Lung microvascular endothelial cell (primary cell): Measurements from ENCODE around the gene KLK15. TPM values are rescaled to one million over a fixed set of nuclear protein-coding genes. Genes with fewer than 3 reads are reported as not detected.

Experiments
- DNase-seq, 2 donors: peaks; one replicate each; pipeline versions ENCODE4 v3.0.0 to v3.0.0-alpha.2; 2010; ENCODE audit warnings: low read depth in 2 of 2
- total RNA-seq: library from RNA; depleted of rRNA; stranded (reverse); fragments of >200 nt; gene quantifications from 2 replicates; pipeline ENCODE4 v1.2.1, GENCODE V29; 2014

Gene KLK15
- total RNA-seq, 1 donor from 2014 or later, result not detected

DNA sequence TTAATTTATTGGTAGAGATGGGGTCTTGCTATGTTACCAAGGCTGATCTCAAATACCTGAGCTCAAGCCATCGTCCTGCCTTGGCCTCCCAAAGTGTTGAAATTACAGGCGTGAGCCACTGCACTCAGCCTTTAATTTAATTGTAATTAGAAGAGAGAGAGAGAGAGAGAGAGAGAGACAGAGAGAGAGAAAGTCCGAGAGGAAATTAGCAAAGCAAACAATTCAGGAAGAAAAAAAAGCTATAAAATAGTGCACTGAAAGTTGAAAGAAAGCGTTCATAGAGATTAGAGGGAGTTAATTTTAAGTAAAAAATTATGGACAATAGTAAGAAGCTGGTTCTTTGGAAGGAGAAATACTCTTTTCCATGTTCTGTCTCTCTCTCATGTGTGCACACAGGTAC lies 56.1 kb downstream of the KLK15 start:
- DNase-seq, result no peak

DNA sequence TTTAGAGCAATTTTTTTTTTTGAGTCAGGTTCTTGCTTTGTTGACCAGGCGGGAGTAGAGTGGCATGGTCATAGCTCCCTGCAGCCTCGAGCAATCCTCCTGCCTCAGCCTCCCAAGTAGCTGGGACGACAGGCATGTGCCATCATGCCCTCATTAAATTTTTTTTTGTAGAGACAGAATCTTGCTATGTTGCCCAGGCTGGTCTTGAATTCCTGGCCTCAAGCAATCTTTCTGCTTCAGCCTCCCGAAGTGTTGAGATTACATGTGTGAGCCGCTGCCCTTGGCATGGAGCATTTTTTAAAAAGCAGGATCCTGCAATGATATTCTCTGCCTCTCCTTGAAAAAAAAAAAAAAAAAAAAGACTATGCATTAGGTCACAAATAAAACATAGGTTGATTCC lies 57.2 kb downstream of the KLK15 start:
- no peak for DNase-seq

Other genes with a start within 250 kb of the KLK15 start
- gene SYT3, start 193.7 kb downstream of the KLK15 start, total RNA-seq, result under 0.01 TPM in 2 replicates
- gene C19orf81, start 184.1 kb downstream of the KLK15 start, total RNA-seq, result 0.65 TPM in 1 of 2 replicates, not detected in the other
- gene SHANK1, start 113.8 kb downstream of the KLK15 start, total RNA-seq, result 0.22 TPM in 1 of 2 replicates, not detected in the other
- 0.40 and 2.6 TPM in 2 replicates for gene CLEC11A, start 110.2 kb downstream of the KLK15 start, total RNA-seq
- not detected in 2 replicates for gene GPR32, start 63.1 kb downstream of the KLK15 start, total RNA-seq
- gene ACP4, start 43.2 kb downstream of the KLK15 start, total RNA-seq, result not detected in 2 replicates
- gene KLK1, start 9.8 kb downstream of the KLK15 start, total RNA-seq, result not detected in 2 replicates
- not detected in 2 replicates for gene KLK3, start 21.3 kb upstream of the KLK15 start, total RNA-seq
- not detected in 2 replicates for gene KLK2, start 39.9 kb upstream of the KLK15 start, total RNA-seq
- not detected in 2 replicates for gene KLK4, start 77.8 kb upstream of the KLK15 start, total RNA-seq
- gene KLK5, start 119.5 kb upstream of the KLK15 start, total RNA-seq, result not detected in 2 replicates
- not detected in 2 replicates for gene KLK6, start 136.0 kb upstream of the KLK15 start, total RNA-seq
- not detected in 2 replicates for gene KLK7, start 150.3 kb upstream of the KLK15 start, total RNA-seq
- not detected in 2 replicates for gene KLK8, start 168.0 kb upstream of the KLK15 start, total RNA-seq
- under 0.01 TPM in 1 of 2 replicates, not detected in the other for gene KLK10, start 186.1 kb upstream of the KLK15 start, total RNA-seq
- gene KLK11, start 193.0 kb upstream of the KLK15 start, total RNA-seq, result not detected in 2 replicates
- not detected in 2 replicates for gene KLK12, start 201.4 kb upstream of the KLK15 start, total RNA-seq
- not detected in 2 replicates for gene KLK13, start 231.5 kb upstream of the KLK15 start, total RNA-seq
- gene KLK14, start 249.3 kb upstream of the KLK15 start, total RNA-seq, result not detected in 2 replicates